ENCODE data around the gene AIMP1. TPM values are rescaled to one million over a fixed set of nuclear protein-coding genes. Genes with fewer than 3 reads are reported as not detected.
A peak's percentile ranks its signal among the peaks of the same experiment; 100 is the strongest.

AIMP1 gene
- total RNA-seq, 4 donors from 2014 or later: 26.5 to 33.0 (median 30.0) TPM

DNA sequence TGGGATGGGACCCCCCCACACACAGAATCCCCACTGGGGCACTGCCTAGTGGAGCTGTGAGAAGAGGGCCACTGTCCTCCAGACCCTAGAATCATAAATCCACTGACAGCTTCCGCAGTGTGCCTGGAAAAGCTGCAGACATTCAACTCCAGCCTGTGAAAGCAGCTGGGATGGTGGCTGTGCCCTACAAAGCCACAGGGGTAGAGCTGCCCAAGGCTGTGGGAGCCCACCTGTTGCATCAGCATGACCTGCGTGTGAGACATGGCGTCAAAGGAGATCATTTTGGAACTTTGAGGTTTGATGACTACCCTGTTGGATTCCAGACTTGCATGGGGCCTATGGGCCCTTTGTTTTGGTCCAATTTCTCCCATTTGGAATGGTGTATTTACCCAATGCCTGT is 22.3 kb downstream of the AIMP1 start:
- no peak overlapping the region for H3K4me3 ChIP-seq (replicated peaks in 1 of 3)
- intact Hi-C loops (cut with DNase I): no loop called here
- H3K27ac ChIP-seq: no peak overlapping the region
- DNase-seq: no peak
- H3K9me3 ChIP-seq: no peaks in the 10 kb centered on the region
- H3K27me3 ChIP-seq: no peaks in the 10 kb centered on the region
- no peaks in the 10 kb centered on the region for H3K4me1 ChIP-seq
- peaks cover 34 to 37% of the 10 kb centered on the region in 2 donors for H3K36me3 ChIP-seq
- 100% methylated on average over 2 to 3 of the region's 3 CpGs for WGBS, 2 donors
- TF ChIP-seq POLR2A (IDR thresholded peaks at IDR 0.05) (no peak), CTCF (IDR thresholded peaks at IDR 0.05) (no peak)

GRCh38 chr4:106339431-106339830 is 23.1 kb downstream of the AIMP1 start:
- no peaks in the 10 kb centered on the region for H3K27me3 ChIP-seq
- no peak for TF ChIP-seq CTCF (IDR thresholded peaks at IDR 0.05)
- TF ChIP-seq POLR2A (IDR thresholded peaks at IDR 0.05): no peak
- 89 to 92% methylated on average over 4 of the region's 4 CpGs for WGBS, 2 donors
- no peaks in the 10 kb centered on the region for H3K9me3 ChIP-seq
- DNase-seq: no peak
- peaks cover 0 to 4% of the 10 kb centered on the region in 2 donors for H3K4me1 ChIP-seq
- peaks cover 27 to 30% of the 10 kb centered on the region in 2 donors for H3K36me3 ChIP-seq
- H3K27ac ChIP-seq: no peak overlapping the region
- intact Hi-C loops (cut with DNase I): no loop called here
- no peak overlapping the region for H3K4me3 ChIP-seq (replicated peaks in 1 of 3)

DNA sequence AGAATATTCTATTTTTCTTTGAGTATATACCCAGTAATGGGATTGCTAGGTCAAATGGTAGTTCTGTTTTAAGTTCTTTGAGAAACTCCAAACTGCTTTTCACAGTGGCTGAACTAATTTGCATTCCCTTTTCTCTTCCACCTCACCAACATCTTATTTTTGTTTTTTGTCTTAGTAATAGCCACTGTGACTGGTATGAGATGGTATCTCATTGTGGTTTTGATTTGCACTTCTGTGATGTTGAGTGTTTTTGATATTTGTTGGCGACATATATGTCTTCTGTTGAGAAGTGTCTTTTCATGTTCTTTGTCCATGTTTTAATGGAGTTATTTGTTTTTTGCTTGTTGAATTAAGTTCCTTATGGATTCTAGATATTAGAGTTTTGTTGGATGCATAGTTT is 24.4 kb downstream of the AIMP1 start:
- intact Hi-C loops (cut with DNase I): no loop called here
- H3K36me3 ChIP-seq: peaks cover 26 to 27% of the 10 kb centered on the region in 2 donors

GRCh38 chr4:106343865-106344646 is 27.7 kb downstream of the AIMP1 start:
- DNase-seq: no peak
- Histone ChIP-seq H3K27me3 (no peaks in the 10 kb centered on the region), H3K36me3 (peaks cover 7 to 13% of the 10 kb centered on the region in 2 donors), H3K27ac (no peak overlapping the region), H3K4me1 (peaks cover 0 to 5% of the 10 kb centered on the region in 2 donors), H3K4me3 (replicated peaks in 1 of 3) (no peak overlapping the region), H3K9me3 (no peaks in the 10 kb centered on the region)
- intact Hi-C loops (cut with DNase I): no loop called here
- WGBS, 2 donors: 95% methylated on average over 2 of the region's 2 CpGs
- no peak for TF ChIP-seq POLR2A (IDR thresholded peaks at IDR 0.05)
- TF ChIP-seq CTCF (IDR thresholded peaks at IDR 0.05): no peak

More for the DNA sequence above, 24.4 kb downstream of the AIMP1 start:
- no peaks in the 10 kb centered on the region for H3K27me3 ChIP-seq
- TF ChIP-seq CTCF (IDR thresholded peaks at IDR 0.05): no peak
- no peak for TF ChIP-seq POLR2A (IDR thresholded peaks at IDR 0.05)
- WGBS, 2 donors: 96% methylated on average over 1 of the region's 1 CpG
- H3K27ac ChIP-seq: no peak overlapping the region
- H3K4me3 ChIP-seq (replicated peaks in 1 of 3): no peak overlapping the region
- peaks cover 0 to 5% of the 10 kb centered on the region in 2 donors for H3K4me1 ChIP-seq
- DNase-seq: no peak
- no peaks in the 10 kb centered on the region for H3K9me3 ChIP-seq

- intact Hi-C loops (cut with DNase I): no loop called here
- H3K36me3 ChIP-seq: peaks cover 7 to 13% of the 10 kb centered on the region in 2 donors
- 68 to 87% methylated on average over 1 of the region's 1 CpG for WGBS, 2 donors
- H3K27me3 ChIP-seq: no peaks in the 10 kb centered on the region
- H3K9me3 ChIP-seq: no peaks in the 10 kb centered on the region
- peak in 1 of 2 donors; percentile 42 for DNase-seq
- no peak overlapping the region for H3K4me3 ChIP-seq (replicated peaks in 1 of 3)
- TF ChIP-seq POLR2A (IDR thresholded peaks at IDR 0.05) (no peak), CTCF (IDR thresholded peaks at IDR 0.05) (no peak)
- H3K27ac ChIP-seq: no peak overlapping the region
- H3K4me1 ChIP-seq: peaks cover 0 to 5% of the 10 kb centered on the region in 2 donors
These were observed 28.3 kb downstream of the AIMP1 start for GRCh38 chr4:106344647-106344970.
